Aorta (tissue), 5 donors: Measurements from ENCODE around the gene FAM120AOS. TPM values are rescaled to one million over a fixed set of nuclear protein-coding genes. Genes with fewer than 3 reads are reported as not detected.

ENCODE experiments used
- ATAC-seq: fragments of 200-7000 bp; cut with Tn5 transposase; one replicate; pipeline ENCODE4 v1.9.1; 2022; ENCODE audit warnings: moderate library complexity; ENCODE audit not compliant: low FRiP score
- DNase-seq, 2 donors: peaks; one replicate each; pipeline ENCODE4 v3.0.0-alpha.2; 2020
- H3K27ac ChIP-seq, 2 donors: one replicate each; pipeline ENCODE4 v1.5.1; 2013; ENCODE audit warnings: low read length in 2 of 2, mild to moderate bottlenecking in 2 of 2, moderate library complexity in 2 of 2, control low read depth in 1 of 2, inconsistent platforms in 1 of 2, low read depth in 1 of 2
- H3K27me3 ChIP-seq, 2 donors: one replicate each; pipeline ENCODE4 v1.6.1; 2013; ENCODE audit warnings: control low read depth in 1 of 2, low read length in 1 of 2, mild to moderate bottlenecking in 1 of 2, moderate library complexity in 1 of 2; ENCODE audit not compliant: insufficient read depth in 2 of 2, control insufficient read depth in 1 of 2
- H3K36me3 ChIP-seq, 2 donors: one replicate each; pipeline ENCODE4 v1.6.1; 2013; ENCODE audit warnings: control low read depth in 1 of 2, low read length in 1 of 2, mild to moderate bottlenecking in 1 of 2; ENCODE audit not compliant: insufficient read depth in 2 of 2, control insufficient read depth in 1 of 2
- H3K4me1 ChIP-seq, 2 donors: one replicate each; pipeline ENCODE4 v1.6.1; 2013; ENCODE audit warnings: low read length in 2 of 2, control low read depth in 1 of 2, mild to moderate bottlenecking in 1 of 2, moderate library complexity in 1 of 2; ENCODE audit not compliant: insufficient read depth in 2 of 2, control insufficient read depth in 1 of 2
- H3K4me3 ChIP-seq, 2 donors: one replicate each; pipeline ENCODE4 v1.5.1; 2013; ENCODE audit warnings: low read length in 2 of 2, control low read depth in 1 of 2, mild to moderate bottlenecking in 1 of 2
- H3K9me3 ChIP-seq: one replicate; pipeline ENCODE4 v1.6.1; 2013; ENCODE audit warnings: mild to moderate bottlenecking, low read length; ENCODE audit not compliant: control insufficient read depth
- WGBS, 2 donors: extraction: QIAGEN DNeasy Blood & Tissue Kit; methylation state at CpG; one replicate each; pipeline ENCODE4 v1.1.7; 2013; 5-methylcytosine and 5-hydroxymethylcytosine counted together
- intact Hi-C, 2 donors: fragments of 100-400 bp; cut with DNase I; formaldehyde crosslinking; loops; one replicate each; pipeline versions ENCODE4 v1.14.2 to v1.15.0; 2022
- polyA plus RNA-seq, 2 donors: library from polyadenylated mRNA; stranded (reverse); fragments of 200-250 nt; gene quantifications; one replicate each; pipeline ENCODE4 v1.2.3, GENCODE V29; 2013
- total RNA-seq, 2 donors: library from RNA; stranded (reverse); fragmentation: NEBNext Ultra II Directional; extraction: Animal tissue kit (Norgen Biotek cat#: 25700); gene quantifications; one replicate each; pipeline ENCODE4 v1.2.1, GENCODE V29; 2021
- donor health status: healthy with polysubstance abuse.
- donor health status: Bipolar disorder and iron deficiency.
- donor health status: DM: no; HTN: no; CAD: no.
- donor health status: DM: no; HTN: no; CAD: no.
- donor health status: DM: yes; HTN: yes; CAD: no.

The FAM120AOS gene
- total and polyA plus RNA-seq, 4 donors, result 38.3 to 57.2 (median 40.7) TPM

- H3K36me3 ChIP-seq, result no peaks in the 10 kb centered on the region
- H3K27me3 ChIP-seq, result no peaks in the 10 kb centered on the region
- H3K9me3 ChIP-seq, result no peaks in the 10 kb centered on the region
- peaks cover 2 to 9% of the 10 kb centered on the region in 2 donors for H3K4me1 ChIP-seq
- no peak overlapping the region for H3K4me3 ChIP-seq
- DNase-seq (no peak), ATAC-seq (no peak)
- no peak overlapping the region for H3K27ac ChIP-seq
- intact Hi-C loops, result no loop called here
- 72 to 77% methylated on average over 3 of the region's 3 CpGs for whole genome bisulfite sequencing, 2 donors
These were observed 11.0 kb upstream of the FAM120AOS start for GRCh38 chr9:93464395-93464794.

- Histone ChIP-seq H3K4me1 (peaks cover 4 to 7% of the 10 kb centered on the region in 2 donors), H3K27me3 (no peaks in the 10 kb centered on the region), H3K9me3 (no peaks in the 10 kb centered on the region), H3K4me3 (no peak overlapping the region), H3K36me3 (no peaks in the 10 kb centered on the region), H3K27ac (no peak overlapping the region)
- DNase-seq, result no peak
- WGBS, 2 donors, result 78 to 85% methylated on average over 4 of the region's 4 CpGs
- no peak for ATAC-seq
- intact Hi-C loops, result no loop called here
These were observed 10.4 kb upstream of the FAM120AOS start for GRCh38 chr9:93463638-93464248.

- H3K27ac ChIP-seq, result no peak overlapping the region
- peaks cover 0 to 3% of the 10 kb centered on the region in 2 donors for H3K36me3 ChIP-seq
- peaks cover 6 to 12% of the 10 kb centered on the region in 2 donors for H3K4me1 ChIP-seq
- no peaks in the 10 kb centered on the region for H3K27me3 ChIP-seq
- intact Hi-C loops, result no loop called here
- H3K4me3 ChIP-seq, result no peak overlapping the region
- no peak for ATAC-seq
- 90 to 94% methylated on average over 2 of the region's 2 CpGs for WGBS, 2 donors
- DNase-seq, result no peak
- H3K9me3 ChIP-seq, result no peaks in the 10 kb centered on the region
These were observed 8.4 kb upstream of the FAM120AOS start for GRCh38 chr9:93461821-93462220.

GRCh38 chr9:93461414-93461743 is 8.0 kb upstream of the FAM120AOS start:
- no peaks in the 10 kb centered on the region for H3K9me3 ChIP-seq
- 95% methylated on average over 1 of the region's 1 CpG for WGBS, 2 donors
- no peaks in the 10 kb centered on the region for H3K27me3 ChIP-seq
- no peak overlapping the region for H3K4me3 ChIP-seq
- intact Hi-C loops, result no loop called here
- H3K36me3 ChIP-seq, result peaks cover 0 to 3% of the 10 kb centered on the region in 2 donors
- H3K4me1 ChIP-seq, result peaks cover 6 to 12% of the 10 kb centered on the region in 2 donors
- no peak for DNase-seq
- no peak for ATAC-seq
- H3K27ac ChIP-seq, result no peak overlapping the region

- Histone ChIP-seq H3K36me3 (peaks cover 0 to 3% of the 10 kb centered on the region in 2 donors), H3K27ac (no peak overlapping the region), H3K9me3 (no peaks in the 10 kb centered on the region), H3K4me1 (peaks cover 6 to 12% of the 10 kb centered on the region in 2 donors), H3K27me3 (no peaks in the 10 kb centered on the region), H3K4me3 (no peak overlapping the region)
- no peak for DNase-seq
- WGBS, 2 donors, result 90% methylated on average over 3 of the region's 3 CpGs
- intact Hi-C loops, result no loop called here
- ATAC-seq, result no peak
These were observed 7.5 kb upstream of the FAM120AOS start for GRCh38 chr9:93460689-93461413.

- Histone ChIP-seq H3K4me3 (no peak overlapping the region), H3K4me1 (peaks cover 6 to 12% of the 10 kb centered on the region in 2 donors), H3K27ac (no peak overlapping the region), H3K36me3 (peaks cover 0 to 3% of the 10 kb centered on the region in 2 donors), H3K27me3 (no peaks in the 10 kb centered on the region), H3K9me3 (no peaks in the 10 kb centered on the region)
- intact Hi-C loops, result loop anchor here in 1 of 2 donors (10.0 kb wide), 1 partner anchor 325 kb away; the partner anchor contains the start of gene NINJ1
- no peak for ATAC-seq
- DNase-seq, result no peak
These were observed 6.1 kb upstream of the FAM120AOS start for GRCh38 chr9:93459432-93459847.

- intact Hi-C loops, result loop anchor here in 1 of 2 donors (10.0 kb wide), 1 partner anchor 324 kb away; the partner anchor contains the start of gene NINJ1
- ATAC-seq, result no peak
These were observed 5.3 kb upstream of the FAM120AOS start for GRCh38 chr9:93458712-93459111.

GRCh38 chr9:93457006-93457405 is 3.6 kb upstream of the FAM120AOS start:
- Histone ChIP-seq H3K27me3 (no peaks in the 10 kb centered on the region), H3K36me3 (peaks cover 0 to 3% of the 10 kb centered on the region in 2 donors), H3K27ac (no peak overlapping the region), H3K9me3 (no peaks in the 10 kb centered on the region), H3K4me3 (no peak overlapping the region), H3K4me1 (peaks cover 6 to 12% of the 10 kb centered on the region in 2 donors)
- ATAC-seq, result no peak
- WGBS, 2 donors, result 68 to 78% methylated on average over 1 of the region's 1 CpG
- intact Hi-C loops, result loop anchor here in 1 of 2 donors (10.0 kb wide), 1 partner anchor 322 kb away; the partner anchor contains the start of gene NINJ1
- no peak for DNase-seq

More at GRCh38 chr9:93458712-93459111, 5.3 kb upstream of the FAM120AOS start:
- H3K36me3 ChIP-seq, result peaks cover 0 to 3% of the 10 kb centered on the region in 2 donors
- no peaks in the 10 kb centered on the region for H3K9me3 ChIP-seq
- no peak for DNase-seq
- 92 to 94% methylated on average over 4 of the region's 4 CpGs for WGBS, 2 donors
- peaks cover 6 to 12% of the 10 kb centered on the region in 2 donors for H3K4me1 ChIP-seq
- H3K4me3 ChIP-seq, result no peak overlapping the region
- no peak overlapping the region for H3K27ac ChIP-seq
- no peaks in the 10 kb centered on the region for H3K27me3 ChIP-seq
